Measurements from ENCODE around the gene STEAP2. TPM values are rescaled to one million over a fixed set of nuclear protein-coding genes. Genes with fewer than 3 reads are reported as not detected.

The STEAP2 gene
- total RNA-seq, 1 experiment from 2014 or later, result 0.68 TPM

- TF ChIP-seq CTCF (IDR thresholded peaks at IDR 0.05; ENCODE audit: unreplicated experiment), result no peak
- no peak for DNase-seq (ENCODE audit: unreplicated experiment)
- no TSS peak for BruUV-seq (replicated peaks)
- Mint-ChIP-seq H3K36me3 (ENCODE audit: insufficient read depth, unreplicated experiment) (no peaks in the 10 kb centered on the region), H3K4me3 (ENCODE audit: unreplicated experiment) (no peak overlapping the region), H3K27ac (ENCODE audit: low read depth, unreplicated experiment) (no peak overlapping the region), H3K27me3 (ENCODE audit: insufficient read depth, unreplicated experiment) (no peaks in the 10 kb centered on the region), H3K4me1 (ENCODE audit: insufficient read depth, unreplicated experiment) (no peaks in the 10 kb centered on the region), H3K9me3 (ENCODE audit: unreplicated experiment) (no peaks in the 10 kb centered on the region)
- POLR2A ChIA-PET, result no interaction called here
- CTCF ChIA-PET, result interaction anchor here (0.7 to 4.2 kb wide), 6 partner anchors 15 to 108 kb away, joined by 3 to 43 read pairs (median 4); partner anchors contain the start of gene STEAP1
- intact Hi-C loops (cut with micrococcal nuclease), result no loop called here
Measured at GRCh38 chr7:90261441-90261840, 49.9 kb downstream of the STEAP2 start.

- H3K9me3 Mint-ChIP-seq (ENCODE audit: unreplicated experiment), result no peaks in the 10 kb centered on the region
- H3K4me3 Mint-ChIP-seq (ENCODE audit: unreplicated experiment), result no peak overlapping the region
- TF ChIP-seq CTCF (IDR thresholded peaks at IDR 0.05; ENCODE audit: unreplicated experiment), result peak; percentile 33
- no peak overlapping the region for H3K27ac Mint-ChIP-seq (ENCODE audit: low read depth, unreplicated experiment)
- ChIA-PET POLR2A (no interaction called here), CTCF (interaction anchor here (1.1 to 2.7 kb wide), 4 partner anchors 39 to 166 kb away, joined by 4 to 26 read pairs (median 8); partner anchors contain the start of gene STEAP1)
- no peaks in the 10 kb centered on the region for H3K36me3 Mint-ChIP-seq (ENCODE audit: insufficient read depth, unreplicated experiment)
- peak; percentile 44 for DNase-seq (ENCODE audit: unreplicated experiment)
- intact Hi-C loops (cut with micrococcal nuclease), result loop anchor here (1.0 to 2.0 kb wide), 2 partner anchors 108 to 164 kb away; partner anchors contain the start of gene STEAP1
- BruUV-seq (replicated peaks), result no TSS peak
- H3K4me1 Mint-ChIP-seq (ENCODE audit: insufficient read depth, unreplicated experiment), result no peaks in the 10 kb centered on the region
- no peaks in the 10 kb centered on the region for H3K27me3 Mint-ChIP-seq (ENCODE audit: insufficient read depth, unreplicated experiment)
Measured at GRCh38 chr7:90262438-90262837, 50.9 kb downstream of the STEAP2 start.

- POLR2A ChIA-PET, result no interaction called here
- Mint-ChIP-seq H3K36me3 (ENCODE audit: insufficient read depth, unreplicated experiment) (no peaks in the 10 kb centered on the region), H3K4me1 (ENCODE audit: insufficient read depth, unreplicated experiment) (no peaks in the 10 kb centered on the region), H3K27ac (ENCODE audit: low read depth, unreplicated experiment) (no peak overlapping the region), H3K27me3 (ENCODE audit: insufficient read depth, unreplicated experiment) (no peaks in the 10 kb centered on the region), H3K4me3 (ENCODE audit: unreplicated experiment) (no peak overlapping the region), H3K9me3 (ENCODE audit: unreplicated experiment) (no peaks in the 10 kb centered on the region)
- intact Hi-C loops (cut with micrococcal nuclease), result no loop called here
- CTCF ChIA-PET, result interaction anchor here (0.7 to 3.0 kb wide), 4 partner anchors 94 to 195 kb away, joined by 3 to 10 read pairs (median 6); partner anchors contain the start of gene STEAP1
- BruUV-seq (replicated peaks), result no TSS peak
- no peak for TF ChIP-seq CTCF (IDR thresholded peaks at IDR 0.05; ENCODE audit: unreplicated experiment)
- DNase-seq (ENCODE audit: unreplicated experiment), result peak; percentile 68
Measured at GRCh38 chr7:90266808-90267207, 55.3 kb downstream of the STEAP2 start.

GRCh38 chr7:90267263-90267858 is 55.8 kb downstream of the STEAP2 start:
- Mint-ChIP-seq H3K27ac (ENCODE audit: low read depth, unreplicated experiment) (no peak overlapping the region), H3K27me3 (ENCODE audit: insufficient read depth, unreplicated experiment) (no peaks in the 10 kb centered on the region), H3K4me3 (ENCODE audit: unreplicated experiment) (no peak overlapping the region), H3K4me1 (ENCODE audit: insufficient read depth, unreplicated experiment) (no peaks in the 10 kb centered on the region), H3K36me3 (ENCODE audit: insufficient read depth, unreplicated experiment) (no peaks in the 10 kb centered on the region), H3K9me3 (ENCODE audit: unreplicated experiment) (no peaks in the 10 kb centered on the region)
- intact Hi-C loops (cut with micrococcal nuclease), result no loop called here
- BruUV-seq (replicated peaks), result no TSS peak
- DNase-seq (ENCODE audit: unreplicated experiment), result peak; percentile 0
- ChIA-PET CTCF (interaction anchor here (0.7 to 3.0 kb wide), 4 partner anchors 14 to 194 kb away, joined by 3 to 10 read pairs (median 4); partner anchors contain the start of gene STEAP1), POLR2A (no interaction called here)
- no peak for TF ChIP-seq CTCF (IDR thresholded peaks at IDR 0.05; ENCODE audit: unreplicated experiment)

All from MCF 10A (cell line).